HepG2 (cell line): Measurements from ENCODE around the gene MYRFL. TPM values are rescaled to one million over a fixed set of nuclear protein-coding genes. Genes with fewer than 3 reads are reported as not detected.

Experiments
- ATAC-seq: fragments of 200-7000 bp; cut with Tn5 transposase; 3 replicates; pipeline ENCODE4 v1.9.1; 2020; ENCODE audit warnings: mild to moderate bottlenecking, moderate library complexity
- BruUV-seq: library from RNA; stranded (reverse); fragments of 400-500 nt; replicated peaks from 2 replicates; lab custom pipeline; 2021; lab: Mats Ljungman, UMichigan
- CTCF ChIA-PET: fragments of 300-600 bp; formaldehyde crosslinking; extraction: SDS; loops from one replicate; lab custom pipeline; 2021; ENCODE audit warnings: low total read pairs, inconsistent platforms, low intra/inter-chr PET ratio; lab: Yijun Ruan, JAX
- POLR2A ChIA-PET: fragments of 350-600 bp; sonication (Branson Sonifier 250); formaldehyde crosslinking; loops from one replicate; lab custom pipeline; 2020; ENCODE audit warnings: antibody characterized with exemption, inconsistent platforms; lab: Yijun Ruan, JAX
- DNase-seq: peaks from one replicate; pipeline ENCODE4 v3.0.0-alpha.2; 2015; ENCODE audit warnings: low spot score
- FAIRE-seq: peaks from 3 replicates; lab custom pipeline; 2011; peaks lifted over from hg19 to GRCh38; lab: Jason Lieb, UNC
- H2AFZ ChIP-seq: one replicate; pipeline ENCODE4 v1.6.1; 2011; ENCODE audit warnings: low read length, inconsistent platforms
- H3K27ac ChIP-seq: fragments of 300-600 bp; 3 replicates; pipeline ENCODE4 v1.8.0; 2011; ENCODE audit warnings: mixed run types, mild to moderate bottlenecking, mixed read lengths, low read length, inconsistent platforms; ENCODE audit not compliant: insufficient read depth; ENCODE audit errors: extremely low read length
- H3K27me3 ChIP-seq, 2 experiments: fragments of 200-600 bp in 1 of 2; 2 replicates in 1 of 2; 3 replicates in 1 of 2; pipeline versions ENCODE4 v1.6.0 to v1.8.0; 2011; ENCODE audit warnings: low read length in 2 of 2, mild to moderate bottlenecking in 2 of 2, moderate library complexity in 2 of 2, inconsistent platforms in 1 of 2; ENCODE audit not compliant: insufficient read depth in 2 of 2, control insufficient read depth in 1 of 2
- H3K36me3 ChIP-seq, 2 experiments: fragments of 200-600 bp in 1 of 2; replicated peaks in 1 of 2; 2 replicates in 1 of 2; 3 replicates in 1 of 2; pipeline versions ENCODE4 v1.5.1 to v1.8.0; 2011; ENCODE audit warnings: low read length in 2 of 2, inconsistent platforms in 1 of 2; ENCODE audit not compliant: insufficient read depth in 2 of 2, control insufficient read depth in 1 of 2
- H3K4me1 ChIP-seq: 2 replicates; pipeline ENCODE4 v1.5.1; 2012; ENCODE audit warnings: low read length, inconsistent platforms; ENCODE audit not compliant: insufficient read depth
- H3K4me2 ChIP-seq: 2 replicates; pipeline ENCODE4 v1.6.0; 2011; ENCODE audit warnings: low read depth, low read length, inconsistent platforms
- H3K4me3 ChIP-seq, 3 experiments: fragments of 200-600 bp in 1 of 3; sonication (generic), shearing (Covaris generic) in 1 of 3; replicated peaks in 1 of 3; 2 replicates each; pipeline ENCODE4 v1.5.1; 2011 to 2016; ENCODE audit warnings: low read length in 3 of 3, inconsistent platforms in 2 of 3, low read depth in 2 of 3, mild to moderate bottlenecking in 2 of 3, control low read depth in 1 of 3, mixed read lengths in 1 of 3; ENCODE audit not compliant: insufficient read depth in 1 of 3
- H3K79me2 ChIP-seq: one replicate; pipeline ENCODE4 v1.6.1; 2011; ENCODE audit warnings: low read length, inconsistent platforms; ENCODE audit not compliant: insufficient read depth
- H3K9ac ChIP-seq: 2 replicates; pipeline ENCODE4 v1.6.0; 2011; ENCODE audit warnings: mild to moderate bottlenecking, low read depth, low read length, inconsistent platforms; ENCODE audit not compliant: insufficient read depth
- H3K9me3 ChIP-seq: 2 replicates; pipeline ENCODE4 v1.5.1; 2012; ENCODE audit warnings: mild to moderate bottlenecking, low read length
- H4K20me1 ChIP-seq: 2 replicates; pipeline ENCODE4 v1.6.0; 2011; ENCODE audit warnings: inconsistent platforms, mild to moderate bottlenecking, low read length, moderate library complexity; ENCODE audit not compliant: insufficient read depth
- AGO2 ChIP-seq: fragments of 200-400 bp; formaldehyde crosslinking; optimal IDR thresholded peaks from 2 replicates; pipeline ENCODE3; 2017; ENCODE audit warnings: mild to moderate bottlenecking, low read depth, low read length, moderate library complexity
- BRD4 ChIP-seq: sonication (generic); formaldehyde crosslinking; IDR thresholded peaks from 2 replicates; pipeline ENCODE4 v1.4.0; 2020; ENCODE audit warnings: missing genetic modification reagents
- CCAR2 ChIP-seq: fragments of 200-400 bp; formaldehyde crosslinking; optimal IDR thresholded peaks from 2 replicates; pipeline ENCODE3; 2018; ENCODE audit warnings: low read depth, mild to moderate bottlenecking, low read length, moderate library complexity
- CHCHD3 ChIP-seq: sonication (generic); formaldehyde crosslinking; IDR thresholded peaks from 2 replicates; pipeline ENCODE4 v1.8.0; 2022; ENCODE audit warnings: mild to moderate bottlenecking, missing genetic modification reagents, moderate library complexity
- IRF2 ChIP-seq: IDR thresholded peaks from 2 replicates; pipeline ENCODE4 v1.6.1; 2018; ENCODE audit warnings: missing genetic modification reagents, missing compliant biosample characterization
- KDM6A ChIP-seq: IDR thresholded peaks from 2 replicates; pipeline ENCODE4 v1.6.1; 2016; ENCODE audit warnings: low read depth
- LCORL ChIP-seq, 2 experiments: fragments of 450-650 bp in 1 of 2; sonication (generic) in 1 of 2; formaldehyde crosslinking in 1 of 2; IDR thresholded peaks; 2 replicates each; pipeline versions ENCODE4 v1.5.0 to v1.6.1; 2017 to 2020; ENCODE audit warnings: antibody characterized with exemption in 1 of 2, missing genetic modification reagents in 1 of 2
- PHF21A ChIP-seq: sonication (generic); formaldehyde crosslinking; IDR thresholded peaks from 2 replicates; pipeline ENCODE4 v1.5.0; 2020; ENCODE audit warnings: mild to moderate bottlenecking, missing genetic modification reagents
- YY1 ChIP-seq: IDR thresholded peaks from 2 replicates; pipeline ENCODE4 v1.6.1; 2011; ENCODE audit warnings: low read length, low read depth, moderate library complexity, mild to moderate bottlenecking; ENCODE audit not compliant: insufficient read depth, insufficient replicate concordance
- ZBTB38 ChIP-seq: sonication (generic); formaldehyde crosslinking; IDR thresholded peaks from 2 replicates; pipeline ENCODE4 v1.5.1; 2020; ENCODE audit warnings: mild to moderate bottlenecking, missing genetic modification reagents
- ZMYM3 ChIP-seq: sonication (generic); formaldehyde crosslinking; IDR thresholded peaks from 2 replicates; pipeline ENCODE4 v1.5.1; 2020; ENCODE audit warnings: mild to moderate bottlenecking, missing genetic modification reagents
- ZNF282 ChIP-seq: fragments of 450-650 bp; IDR thresholded peaks from 2 replicates; pipeline ENCODE4 v1.6.1; 2018; ENCODE audit not compliant: partially characterized antibody
- ZNF30 ChIP-seq: sonication (generic); formaldehyde crosslinking; IDR thresholded peaks from 2 replicates; pipeline ENCODE4 v1.5.0; 2020; ENCODE audit warnings: mild to moderate bottlenecking, missing genetic modification reagents
- ZNF331 ChIP-seq: sonication (generic); formaldehyde crosslinking; IDR thresholded peaks from 2 replicates; pipeline ENCODE4 v1.4.0; 2020; ENCODE audit warnings: missing genetic modification reagents
- ZNF33A ChIP-seq: sonication (generic); formaldehyde crosslinking; IDR thresholded peaks from 2 replicates; pipeline ENCODE4 v1.5.1; 2020; ENCODE audit warnings: missing genetic modification reagents, mild to moderate bottlenecking, moderate library complexity, borderline replicate concordance
- ZNF432 ChIP-seq: sonication (generic); formaldehyde crosslinking; IDR thresholded peaks from 2 replicates; pipeline ENCODE4 v1.5.0; 2020; ENCODE audit warnings: missing genetic modification reagents, mild to moderate bottlenecking, borderline replicate concordance
- ZNF878 ChIP-seq: sonication (generic); formaldehyde crosslinking; IDR thresholded peaks from 2 replicates; pipeline ENCODE4 v1.8.1; 2023; ENCODE audit warnings: mild to moderate bottlenecking, missing genetic modification reagents, moderate library complexity
- WGBS: methylation state at CpG from one replicate; pipeline ENCODE4 v1.1.6; 2017; ENCODE audit warnings: low lambda C conversion rate; 5-methylcytosine and 5-hydroxymethylcytosine counted together
- in situ Hi-C: cut with HindIII; loops from 2 replicates; pipeline ENCODE4 v1.10.0; 2017; ENCODE audit warnings: low pct_unique_long_range_greater_than_20kb; ENCODE audit not compliant: extremely low pct_ligation_motif_present
- intact Hi-C: fragments of 100-400 bp; cut with micrococcal nuclease; formaldehyde crosslinking; loops from one replicate; pipeline ENCODE4 v1.10.0; 2022; ENCODE audit not compliant: unreplicated experiment
- polyA plus RNA-seq, 8 experiments: library from polyadenylated mRNA; depleted of rRNA in 3 of 8; stranded (reverse) in 7 of 8; unstranded in 1 of 8; fragments of >200 nt; fragmentation: Illumina TruSeq in 4 of 8; extraction: Trizol in 4 of 8; gene quantifications; 2 replicates each; pipeline versions ENCODE4 v1.2.1 to v1.2.3, GENCODE V29; 2011 to 2016; ENCODE audit warnings: low read depth in 4 of 8, missing spikeins in 1 of 8, mixed read lengths in 1 of 8; ENCODE audit not compliant: insufficient read depth in 1 of 8
- total RNA-seq, 5 experiments: library from RNA; depleted of rRNA; stranded (reverse); fragments of >200 nt; fragmentation: Illumina TruSeq; extraction: Trizol; gene quantifications; 2 replicates each; pipeline ENCODE4 v1.2.3, GENCODE V29; 2016; ENCODE audit warnings: low read depth in 1 of 5
- TF ChIP-seq, protein P1 (sequence below): sonication (generic); formaldehyde crosslinking; conservative IDR thresholded peaks from 2 replicates; pipeline ENCODE4 v1.4.0; 2020; ENCODE audit warnings: mild to moderate bottlenecking, missing genetic modification reagents, moderate library complexity
- TF ChIP-seq, protein P2 (sequence below): sonication (generic); formaldehyde crosslinking; IDR thresholded peaks from 2 replicates; pipeline ENCODE4 v1.8.1; 2023; ENCODE audit warnings: mild to moderate bottlenecking, missing genetic modification reagents

Gene MYRFL
- total and polyA plus RNA-seq, 2 of the 13 experiments (the other 11 are each of a cell fraction or from before 2014, with no cell fraction given), result 0.09 to 0.11 TPM

GRCh38 chr12:69966839-69967238, 141.8 kb downstream of the MYRFL start:
- no peak for DNase-seq
- no peak overlapping the region for H3K4me2 ChIP-seq

DNA sequence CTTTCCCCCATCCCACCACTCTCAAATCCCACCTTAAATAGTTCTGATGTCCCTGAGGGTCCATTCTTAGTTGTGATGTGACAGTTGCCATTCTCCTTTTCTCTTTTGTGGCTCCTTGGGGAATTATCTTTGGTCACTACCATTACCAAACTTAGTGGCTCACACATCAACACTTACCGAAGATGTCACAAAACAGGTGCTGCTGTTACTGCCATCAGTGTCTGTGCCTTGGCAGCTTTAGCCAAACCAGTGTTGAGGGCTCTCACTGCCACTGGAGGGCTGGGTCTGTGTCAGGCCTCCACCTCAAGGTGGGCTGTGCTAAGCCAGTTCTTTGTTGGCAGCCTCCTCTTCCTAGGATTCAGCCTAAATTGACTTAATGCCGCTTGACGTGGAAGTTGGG, 144.0 kb downstream of the MYRFL start:
- in situ Hi-C loops (no loop called here), intact Hi-C loops (no loop called here)
- no peak overlapping the region for H2AFZ ChIP-seq
- no peak overlapping the region for H3K4me2 ChIP-seq
- WGBS, result 11% methylated on average over 1 of the region's 3 CpGs
- POLR2A ChIA-PET, result no interaction called here
- no peaks in the 10 kb centered on the region for H3K4me1 ChIP-seq
- CTCF ChIA-PET, result no interaction called here
- H3K9ac ChIP-seq, result no peak overlapping the region
- ATAC-seq, result no peak
- DNase-seq, result no peak
- H3K27me3 ChIP-seq, result peaks cover 2 to 3% of the 10 kb centered on the region in 2 experiments; a peak in 2 of 5 replicates
- no TSS peak for BruUV-seq
- H3K36me3 ChIP-seq, result no peaks in the 10 kb centered on the region
- H3K4me3 ChIP-seq, result no peak overlapping the region
- no peak overlapping the region for H3K27ac ChIP-seq
- no peaks in the 10 kb centered on the region for H3K9me3 ChIP-seq
- no peaks in the 10 kb centered on the region for H4K20me1 ChIP-seq
- FAIRE-seq, result no peak
- H3K79me2 ChIP-seq, result no peaks in the 10 kb centered on the region
- TF ChIP-seq KDM6A (no peak), ZNF331 (no peak), IRF2 (no peak), YY1 (no peak), ZMYM3 (no peak), AGO2 (no peak), ZNF878 (CRISPR knock-in tag) (no peak), ZNF282 (no peak), CHCHD3 (no peak)
- TF ChIP-seq, protein P1, sequence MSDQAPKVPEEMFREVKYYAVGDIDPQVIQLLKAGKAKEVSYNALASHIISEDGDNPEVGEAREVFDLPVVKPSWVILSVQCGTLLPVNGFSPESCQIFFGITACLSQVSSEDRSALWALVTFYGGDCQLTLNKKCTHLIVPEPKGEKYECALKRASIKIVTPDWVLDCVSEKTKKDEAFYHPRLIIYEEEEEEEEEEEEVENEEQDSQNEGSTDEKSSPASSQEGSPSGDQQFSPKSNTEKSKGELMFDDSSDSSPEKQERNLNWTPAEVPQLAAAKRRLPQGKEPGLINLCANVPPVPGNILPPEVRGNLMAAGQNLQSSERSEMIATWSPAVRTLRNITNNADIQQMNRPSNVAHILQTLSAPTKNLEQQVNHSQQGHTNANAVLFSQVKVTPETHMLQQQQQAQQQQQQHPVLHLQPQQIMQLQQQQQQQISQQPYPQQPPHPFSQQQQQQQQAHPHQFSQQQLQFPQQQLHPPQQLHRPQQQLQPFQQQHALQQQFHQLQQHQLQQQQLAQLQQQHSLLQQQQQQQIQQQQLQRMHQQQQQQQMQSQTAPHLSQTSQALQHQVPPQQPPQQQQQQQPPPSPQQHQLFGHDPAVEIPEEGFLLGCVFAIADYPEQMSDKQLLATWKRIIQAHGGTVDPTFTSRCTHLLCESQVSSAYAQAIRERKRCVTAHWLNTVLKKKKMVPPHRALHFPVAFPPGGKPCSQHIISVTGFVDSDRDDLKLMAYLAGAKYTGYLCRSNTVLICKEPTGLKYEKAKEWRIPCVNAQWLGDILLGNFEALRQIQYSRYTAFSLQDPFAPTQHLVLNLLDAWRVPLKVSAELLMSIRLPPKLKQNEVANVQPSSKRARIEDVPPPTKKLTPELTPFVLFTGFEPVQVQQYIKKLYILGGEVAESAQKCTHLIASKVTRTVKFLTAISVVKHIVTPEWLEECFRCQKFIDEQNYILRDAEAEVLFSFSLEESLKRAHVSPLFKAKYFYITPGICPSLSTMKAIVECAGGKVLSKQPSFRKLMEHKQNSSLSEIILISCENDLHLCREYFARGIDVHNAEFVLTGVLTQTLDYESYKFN (CRISPR knock-in tag), result no peak
- TF ChIP-seq, protein P2, sequence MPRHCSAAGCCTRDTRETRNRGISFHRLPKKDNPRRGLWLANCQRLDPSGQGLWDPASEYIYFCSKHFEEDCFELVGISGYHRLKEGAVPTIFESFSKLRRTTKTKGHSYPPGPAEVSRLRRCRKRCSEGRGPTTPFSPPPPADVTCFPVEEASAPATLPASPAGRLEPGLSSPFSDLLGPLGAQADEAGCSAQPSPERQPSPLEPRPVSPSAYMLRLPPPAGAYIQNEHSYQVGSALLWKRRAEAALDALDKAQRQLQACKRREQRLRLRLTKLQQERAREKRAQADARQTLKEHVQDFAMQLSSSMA (CRISPR knock-in tag), result no peak

More at GRCh38 chr12:69966839-69967238, 141.8 kb downstream of the MYRFL start:
- no peaks in the 10 kb centered on the region for H3K36me3 ChIP-seq
- H3K4me1 ChIP-seq, result no peaks in the 10 kb centered on the region
- H2AFZ ChIP-seq, result no peak overlapping the region
- intact Hi-C loops, result no loop called here
- TF ChIP-seq ZNF432 (no peak), CCAR2 (no peak), ZNF30 (CRISPR knock-in tag) (no peak), ZNF33A (no peak), ZBTB38 (CRISPR knock-in tag) (no peak), LCORL (IDR thresholded peaks at IDR 0.05) (no peak), LCORL (CRISPR knock-in tag; IDR thresholded peaks at IDR 0.05) (no peak), PHF21A (CRISPR knock-in tag) (no peak), BRD4 (CRISPR knock-in tag) (no peak)
- TF ChIP-seq, protein P2 (CRISPR knock-in tag), result no peak
- TF ChIP-seq, all 625 proteins: peak for 0
- Histone ChIP-seq H3K79me2 (no peaks in the 10 kb centered on the region), H3K9ac (no peak overlapping the region), H3K4me3 (no peak overlapping the region), H3K27ac (no peak overlapping the region), H3K27me3 (peaks cover 0 to 2% of the 10 kb centered on the region in 2 experiments; a peak in 1 of 5 replicates), H4K20me1 (no peaks in the 10 kb centered on the region), H3K9me3 (no peaks in the 10 kb centered on the region)
- WGBS, result 0% methylated on average over 3 of the region's 3 CpGs
- in situ Hi-C loops, result no loop called here
- CTCF ChIA-PET, result no interaction called here
- BruUV-seq, result no TSS peak
- no peak for FAIRE-seq
- no peak for ATAC-seq
- POLR2A ChIA-PET, result no interaction called here
